Parathyroid adenoma (tissue), 2 donors: ENCODE results near the gene RMP24.
"Not testable (repeated sequence)": the region's sequence is repeated elsewhere in the genome, so short reads cannot be mapped to it uniquely, and the experiment has no call there.

Source experiments
- H2AFZ ChIP-seq: fragments of 300-600 bp; sonication (generic); one replicate; pipeline ENCODE4 v1.7.0; 2017; ENCODE audit warnings: antibody characterized with exemption, mild to moderate bottlenecking
- H3K27ac ChIP-seq: fragments of 300-600 bp; sonication (generic); one replicate; pipeline ENCODE4 v1.7.0; 2017
- H3K27me3 ChIP-seq: fragments of 300-600 bp; sonication (generic); one replicate; pipeline ENCODE4 v1.7.0; 2017; ENCODE audit warnings: low read length; ENCODE audit not compliant: control insufficient read depth, insufficient read depth
- H3K36me3 ChIP-seq: fragments of 300-600 bp; sonication (generic); one replicate; pipeline ENCODE4 v1.7.0; 2017; ENCODE audit warnings: low read length; ENCODE audit not compliant: control insufficient read depth, insufficient read depth
- H3K4me1 ChIP-seq: fragments of 300-600 bp; sonication (generic); one replicate; pipeline ENCODE4 v1.7.0; 2017; ENCODE audit warnings: control low read depth
- H3K4me2 ChIP-seq: fragments of 300-600 bp; sonication (generic); one replicate; pipeline ENCODE4 v1.7.0; 2017; ENCODE audit warnings: low read length
- H3K4me3 ChIP-seq: fragments of 300-600 bp; sonication (generic); one replicate; pipeline ENCODE4 v1.7.0; 2017; ENCODE audit warnings: low read depth, low read length
- H3K79me2 ChIP-seq: fragments of 300-600 bp; sonication (generic); one replicate; pipeline ENCODE4 v1.7.0; 2017; ENCODE audit warnings: control low read depth
- H3K9ac ChIP-seq: fragments of 300-600 bp; sonication (generic); one replicate; pipeline ENCODE4 v1.7.0; 2017; ENCODE audit warnings: mild to moderate bottlenecking
- H3K9me3 ChIP-seq: fragments of 300-600 bp; sonication (generic); one replicate; pipeline ENCODE4 v1.7.0; 2017; ENCODE audit warnings: low read length; ENCODE audit not compliant: control insufficient read depth
- CTCF ChIP-seq: fragments of 300-600 bp; sonication (generic); IDR thresholded peaks from one replicate; pipeline ENCODE4 v1.7.0; 2017; ENCODE audit warnings: antibody characterized with exemption, mild to moderate bottlenecking
- donor health status: primary hyperparathyroidism.

The RMP24 gene

GRCh38 chr18:36015629-36016028 is 43.1 kb downstream of the RMP24 start:
- Histone ChIP-seq H3K4me3 (no peak overlapping the region), H3K4me1 (no peaks in the 10 kb centered on the region), H3K36me3 (no peaks in the 10 kb centered on the region), H3K9me3 (no peaks in the 10 kb centered on the region), H3K27ac (no peak overlapping the region), H3K4me2 (no peak overlapping the region), H3K9ac (no peak overlapping the region), H2AFZ (no peak overlapping the region), H3K79me2 (no peaks in the 10 kb centered on the region), H3K27me3 (no peaks in the 10 kb centered on the region)
- no peak for TF ChIP-seq CTCF

GRCh38 chr18:36017232-36017631 is 44.8 kb downstream of the RMP24 start:
- Histone ChIP-seq H3K4me1 (no peaks in the 10 kb centered on the region), H3K27me3 (no peaks in the 10 kb centered on the region), H2AFZ (no peak overlapping the region), H3K36me3 (no peaks in the 10 kb centered on the region), H3K27ac (no peak overlapping the region), H3K4me3 (no peak overlapping the region), H3K4me2 (no peak overlapping the region), H3K9ac (no peak overlapping the region), H3K9me3 (no peaks in the 10 kb centered on the region), H3K79me2 (no peaks in the 10 kb centered on the region)
- no peak for TF ChIP-seq CTCF

- TF ChIP-seq CTCF: no peak
- Histone ChIP-seq H3K27ac (no peak overlapping the region), H3K9ac (no peak overlapping the region), H3K9me3 (no peaks in the 10 kb centered on the region), H2AFZ (no peak overlapping the region), H3K4me3 (no peak overlapping the region), H3K27me3 (no peaks in the 10 kb centered on the region), H3K4me2 (no peak overlapping the region), H3K4me1 (no peaks in the 10 kb centered on the region), H3K79me2 (no peaks in the 10 kb centered on the region), H3K36me3 (no peaks in the 10 kb centered on the region)
These were observed 47.8 kb downstream of the RMP24 start for GRCh38 chr18:36020174-36020711.

- Histone ChIP-seq H3K4me1 (no peaks in the 10 kb centered on the region), H3K9me3 (no peaks in the 10 kb centered on the region), H3K4me2 (no peak overlapping the region), H2AFZ (no peak overlapping the region), H3K27ac (no peak overlapping the region), H3K79me2 (no peaks in the 10 kb centered on the region), H3K9ac (no peak overlapping the region), H3K36me3 (no peaks in the 10 kb centered on the region), H3K27me3 (no peaks in the 10 kb centered on the region), H3K4me3 (no peak overlapping the region)
- TF ChIP-seq CTCF: no peak
These were observed 50.9 kb downstream of the RMP24 start for GRCh38 chr18:36023336-36023735.

GRCh38 chr18:36024241-36024640 is 51.8 kb downstream of the RMP24 start:
- not testable (repeated sequence) for H3K4me1 ChIP-seq, H2AFZ ChIP-seq, H3K4me2 ChIP-seq, H3K4me3 ChIP-seq, H3K79me2 ChIP-seq, H3K9me3 ChIP-seq, H3K27me3 ChIP-seq, H3K36me3 ChIP-seq, H3K27ac ChIP-seq, H3K9ac ChIP-seq
